ENCODE results near the gene ATF7IP2.

- TF ChIP-seq CTCF (IDR thresholded peaks at IDR 0.05): no peak
- no peak for TF ChIP-seq POLR2A (IDR thresholded peaks at IDR 0.05)
These were observed 61.4 kb downstream of the ATF7IP2 start for GRCh38 chr16:10447289-10447688.
